SIG-M5 treated with dmso at 0.1 percent for 504 hours (cell line): ENCODE results near the gene NIM1K.
A peak's percentile ranks its signal among the peaks of the same experiment; 100 is the strongest.
"Not testable (repeated sequence)": the region's sequence is repeated elsewhere in the genome, so short reads cannot be mapped to it uniquely, and the experiment has no call there.

Experiments used
- DNase-seq: peaks from one replicate; lab custom pipeline; 2025; ENCODE audit not compliant: unreplicated experiment; lab: John Stamatoyannopoulos, UW

NIM1K gene

DNA sequence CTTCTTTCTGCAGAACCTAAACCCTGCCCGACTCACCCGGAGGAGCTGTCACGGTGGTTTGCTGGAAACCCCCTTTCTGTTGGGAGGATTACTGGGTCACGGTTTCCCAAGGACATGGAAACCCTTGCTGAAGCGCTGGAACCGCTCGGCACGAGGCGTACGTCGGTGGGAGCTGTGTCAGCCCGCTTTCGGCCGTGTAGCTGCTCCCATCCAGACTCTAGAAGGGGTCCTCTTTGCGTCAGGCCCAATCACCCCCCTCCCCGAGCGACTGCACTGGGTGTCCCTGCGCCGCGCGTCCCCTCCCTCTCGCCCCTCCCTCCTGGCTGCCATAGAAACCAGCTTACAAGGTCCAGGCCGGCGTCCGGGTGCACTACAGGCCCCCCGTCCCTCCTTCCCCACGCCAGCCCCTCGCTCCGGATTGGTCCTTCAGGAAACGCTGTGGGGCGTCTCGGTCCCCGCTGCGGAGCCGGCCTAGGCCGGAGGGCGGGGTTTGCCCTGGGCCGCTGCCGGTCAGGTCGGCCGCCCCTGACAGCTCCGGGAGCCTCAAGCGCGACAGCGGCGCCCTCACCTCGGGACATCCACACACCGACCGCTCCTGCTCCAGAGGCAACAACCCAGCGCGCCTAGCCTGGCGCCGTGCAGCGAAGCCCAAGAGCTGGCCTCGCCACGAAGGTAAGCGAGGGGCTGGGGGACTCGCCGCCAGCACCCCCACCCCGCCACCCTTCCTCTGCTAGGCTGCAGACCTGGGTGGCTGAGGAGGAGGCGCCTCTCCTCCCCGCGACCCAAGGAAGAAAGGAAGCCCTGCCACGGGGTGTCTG, at the start of gene NIM1K:
Gene NIM1K, plus strand, starts transcription at position 486 of the 818 bp plus-strand sequence. CDS start 53,551 bp downstream, outside the sequence.
- DNase-seq = no peak

DNA sequence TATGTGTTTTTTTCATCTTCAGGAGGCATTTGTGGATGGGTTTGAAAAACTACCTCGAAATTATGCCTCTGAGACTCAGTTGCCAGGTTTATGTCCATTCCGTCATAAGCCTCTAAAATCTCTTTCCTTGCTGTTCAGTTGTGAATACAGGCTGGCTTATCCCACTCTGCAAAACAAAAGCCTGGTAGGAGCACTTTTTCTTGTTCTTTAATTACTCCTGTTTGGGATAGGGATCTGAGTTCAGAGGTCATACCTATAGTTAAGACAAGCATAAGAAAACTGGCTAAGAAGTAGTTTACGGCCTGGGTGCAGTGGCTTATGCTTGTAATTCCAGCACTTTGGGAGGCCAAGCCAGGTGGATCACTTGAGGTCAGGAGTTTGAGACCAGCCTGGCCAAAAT, 47.0 kb upstream of the NIM1K start:
- DNase-seq = no peak

DNA sequence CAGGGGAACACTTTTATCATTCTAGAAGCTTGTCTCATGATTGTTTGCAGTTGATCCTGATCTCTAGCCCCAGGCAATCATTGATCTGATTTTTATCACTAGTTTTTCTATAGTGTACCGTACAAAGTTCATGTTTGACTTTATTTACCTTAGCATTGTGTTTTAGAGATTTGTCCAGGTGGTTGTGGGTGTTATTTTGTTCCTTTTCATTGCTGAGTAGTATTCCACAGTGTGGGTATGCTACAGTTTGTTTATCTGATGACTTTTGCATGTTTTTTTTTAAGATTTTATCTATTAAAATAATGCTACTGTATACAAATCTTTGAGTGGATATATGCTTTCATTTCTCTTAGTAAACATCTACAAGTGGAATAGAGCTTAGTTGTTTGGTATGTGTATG, 45.1 kb upstream of the NIM1K start:
- no peak for DNase-seq

DNA sequence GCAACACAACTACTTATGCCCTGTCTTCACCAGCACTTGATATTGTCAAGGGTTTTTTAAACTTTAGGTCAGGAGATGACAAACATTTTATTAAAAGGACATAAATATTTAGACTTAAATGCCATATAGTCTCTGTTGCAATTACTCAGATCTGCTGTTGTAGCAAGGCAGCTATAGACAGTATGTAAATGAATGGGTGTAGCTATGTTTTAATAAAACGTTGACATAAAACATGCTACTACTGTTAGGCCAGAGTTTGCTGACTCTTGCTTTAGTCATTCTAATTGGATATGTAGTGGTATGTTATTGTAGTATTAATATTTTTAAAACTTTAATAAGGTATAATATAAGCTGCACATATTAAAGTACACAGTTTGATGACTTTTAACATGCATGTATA, 43.6 kb upstream of the NIM1K start:
- DNase-seq = no peak

DNA sequence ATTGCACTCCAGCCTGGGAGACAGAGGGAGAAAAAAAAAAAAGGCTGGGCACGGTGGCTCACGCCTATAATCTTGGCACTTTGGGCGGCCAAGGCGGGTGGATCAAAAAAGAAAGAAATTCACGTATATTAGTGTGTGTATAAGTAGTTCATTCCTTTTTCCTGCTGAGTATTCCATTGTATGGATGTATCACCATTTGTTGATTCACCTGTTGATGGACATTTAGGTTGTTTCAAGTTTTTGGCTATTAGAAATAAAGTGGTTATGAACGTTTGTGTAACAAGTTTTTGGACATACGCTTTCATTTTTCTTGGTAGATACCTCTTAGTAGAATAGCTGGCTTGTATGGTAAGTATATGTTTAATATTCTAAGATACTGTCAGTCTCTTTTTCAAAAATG, 42.8 kb upstream of the NIM1K start:
- no peak for DNase-seq

DNA sequence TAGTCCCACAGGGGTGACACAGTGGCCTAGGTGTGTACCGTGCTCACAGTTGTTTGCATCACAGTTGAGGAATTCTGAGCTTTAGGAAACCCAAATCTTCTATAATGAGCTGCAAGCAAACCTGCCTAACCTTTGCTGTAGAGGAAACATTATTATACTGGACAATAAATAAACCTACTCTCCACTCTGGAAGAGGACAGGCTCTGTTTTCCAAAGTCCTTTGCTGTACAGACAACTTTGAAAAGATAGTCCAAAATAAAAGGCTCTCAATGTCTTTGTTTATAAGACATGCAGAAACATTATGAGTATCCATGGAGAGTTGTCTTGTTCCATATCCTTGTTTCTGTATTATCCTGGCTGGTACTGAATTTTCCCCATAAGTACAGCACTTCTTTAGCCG, 42.0 kb upstream of the NIM1K start:
- no peak for DNase-seq

DNA sequence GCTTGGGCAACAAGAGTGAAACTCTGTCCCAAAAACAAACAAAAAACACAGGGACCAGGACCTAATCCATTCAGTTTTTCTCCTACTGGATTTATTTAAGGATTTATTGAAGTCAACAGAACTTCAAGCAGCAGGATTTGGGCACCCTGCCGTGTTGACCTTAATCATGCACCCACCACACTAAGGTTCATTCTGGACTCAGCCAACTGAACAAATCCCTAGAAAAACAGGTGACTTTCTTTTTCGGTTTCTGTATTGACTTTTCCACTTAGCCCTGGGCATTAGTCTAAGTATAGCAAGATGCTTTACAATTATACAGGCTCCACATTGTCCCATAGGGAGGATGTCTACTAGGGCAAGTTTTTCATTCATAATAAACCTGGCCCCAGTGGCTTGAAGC, 41.3 kb upstream of the NIM1K start:
- DNase-seq = no peak

DNA sequence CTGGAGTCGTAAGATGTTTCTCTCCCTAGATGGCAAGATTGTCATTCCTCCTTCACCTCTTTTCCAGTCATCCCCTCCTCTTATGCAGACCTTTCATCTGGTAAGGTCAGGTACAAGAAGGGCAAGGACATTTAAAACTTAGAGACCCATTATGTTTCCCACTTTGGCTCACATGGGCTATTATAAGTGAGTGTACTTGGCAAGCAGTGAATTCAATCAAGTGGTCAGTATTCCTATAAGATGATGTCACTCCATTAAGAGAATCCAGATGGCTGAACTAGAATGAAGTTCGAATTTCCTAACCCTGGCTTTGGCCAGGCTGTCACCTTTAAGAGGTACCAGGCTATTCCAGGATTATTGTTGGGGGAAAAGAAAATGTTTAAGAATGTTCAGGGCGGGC, 39.1 kb upstream of the NIM1K start:
- no peak for DNase-seq

DNA sequence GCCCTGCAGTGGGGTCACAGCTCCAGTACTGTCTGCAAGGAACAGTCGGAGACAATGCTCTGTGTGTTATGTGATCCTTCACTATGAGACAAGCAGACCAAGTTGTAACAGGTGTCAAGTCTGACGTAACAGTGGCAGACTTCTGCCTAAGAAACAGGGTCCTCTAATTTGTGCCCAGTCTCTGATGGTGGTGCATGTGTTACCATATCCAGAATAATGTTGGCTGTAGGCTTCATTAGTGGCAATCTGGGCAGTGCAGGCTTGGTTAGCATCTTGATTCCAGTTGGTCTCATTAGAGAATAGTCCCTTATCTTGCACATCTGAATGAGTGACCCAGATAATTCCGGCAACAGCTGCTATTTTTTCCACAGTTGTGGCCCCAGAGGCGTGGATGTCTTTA, 37.6 kb upstream of the NIM1K start:
- DNase-seq = no peak

DNA sequence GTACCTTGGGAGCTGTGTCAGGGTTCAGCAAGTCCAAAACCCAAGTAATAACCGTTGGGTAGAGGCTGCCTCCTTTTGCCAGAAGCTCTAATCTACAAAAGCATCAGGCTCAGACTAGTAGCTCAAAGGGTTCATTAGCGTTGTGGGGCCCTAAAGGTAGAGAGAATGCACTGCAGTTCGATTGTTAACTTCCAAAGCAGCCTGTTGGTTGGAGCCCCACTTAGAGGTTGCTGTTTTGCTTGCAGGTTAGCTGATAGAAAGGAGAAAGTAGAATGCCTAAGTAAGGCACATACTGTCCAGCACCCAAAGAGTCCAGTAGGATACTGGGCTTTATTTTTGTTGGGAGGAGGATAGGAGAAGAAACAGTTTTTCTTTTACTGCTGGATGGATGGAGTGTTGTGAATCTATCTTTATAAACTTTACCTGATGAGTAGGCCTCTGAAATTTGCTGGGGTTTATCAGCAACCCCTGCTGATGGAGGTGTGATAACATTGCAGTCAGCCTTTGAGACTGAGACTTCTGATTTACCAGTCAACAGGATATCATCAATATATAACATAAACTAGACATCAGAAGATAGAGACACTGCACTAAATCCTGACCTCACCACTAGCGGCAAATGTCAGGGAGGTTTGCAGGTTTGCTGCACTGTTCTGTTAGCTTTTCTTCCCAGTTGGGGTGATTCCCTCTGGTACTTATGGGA, 36.5 kb upstream of the NIM1K start:
- DNase-seq = no peak

DNA sequence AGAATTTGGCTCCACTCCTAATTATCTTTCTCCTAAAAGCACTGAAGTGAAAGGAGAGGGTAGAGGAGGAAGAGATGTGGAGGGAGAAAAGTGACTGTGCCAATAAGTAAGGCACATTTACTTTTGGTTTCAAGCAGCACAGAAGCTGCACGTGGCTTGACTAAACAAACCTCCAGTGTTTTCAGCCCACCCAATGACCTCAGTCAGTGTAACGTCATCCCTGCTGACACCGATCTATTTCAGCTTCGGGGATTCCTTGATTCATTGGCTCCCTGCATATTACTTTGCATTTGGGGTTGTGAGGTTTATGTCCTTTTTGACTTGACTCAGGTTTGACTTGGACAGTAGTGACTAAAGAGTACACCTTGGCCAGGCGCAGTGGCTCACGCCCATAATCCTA, 35.6 kb upstream of the NIM1K start:
- DNase-seq = no peak

DNA sequence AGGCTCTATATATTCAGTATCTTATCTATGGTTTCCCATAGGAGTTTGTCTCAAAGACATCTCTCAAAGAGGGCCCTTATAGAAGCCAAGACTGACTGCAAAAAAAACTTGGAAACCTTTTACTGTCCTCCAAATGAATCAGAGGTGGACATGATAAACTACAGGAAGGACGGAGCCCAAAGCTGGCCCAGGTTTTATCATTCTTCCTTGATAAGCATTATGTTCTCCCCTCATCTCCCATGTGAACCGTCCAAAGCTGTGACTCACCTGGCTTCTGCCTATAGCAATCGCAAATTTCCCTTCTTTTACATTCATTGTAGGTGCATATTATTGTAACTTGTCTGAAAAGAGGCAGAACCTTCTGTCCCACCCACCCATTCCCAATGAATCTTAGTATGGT, 35.0 kb upstream of the NIM1K start:
- no peak for DNase-seq

DNA sequence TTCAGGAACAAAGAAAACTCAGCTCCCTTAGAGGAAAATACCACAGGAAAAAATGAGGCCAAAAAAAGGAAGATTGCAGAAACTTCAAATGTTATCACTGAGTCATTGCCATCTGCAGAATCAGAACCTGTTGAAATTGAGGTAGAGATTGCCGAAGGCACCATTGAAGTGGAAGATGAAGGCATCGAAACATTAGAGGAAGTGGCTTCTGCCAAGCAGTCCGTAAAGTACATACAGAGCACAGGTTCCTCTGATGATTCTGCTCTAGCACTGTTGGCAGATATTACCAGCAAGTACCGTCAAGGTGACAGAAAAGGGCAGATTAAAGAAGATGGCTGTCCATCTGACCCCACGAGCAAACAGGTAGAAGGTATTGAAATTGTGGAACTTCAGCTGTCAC, 30.8 kb upstream of the NIM1K start:
- DNase-seq = peak; percentile 76

DNA sequence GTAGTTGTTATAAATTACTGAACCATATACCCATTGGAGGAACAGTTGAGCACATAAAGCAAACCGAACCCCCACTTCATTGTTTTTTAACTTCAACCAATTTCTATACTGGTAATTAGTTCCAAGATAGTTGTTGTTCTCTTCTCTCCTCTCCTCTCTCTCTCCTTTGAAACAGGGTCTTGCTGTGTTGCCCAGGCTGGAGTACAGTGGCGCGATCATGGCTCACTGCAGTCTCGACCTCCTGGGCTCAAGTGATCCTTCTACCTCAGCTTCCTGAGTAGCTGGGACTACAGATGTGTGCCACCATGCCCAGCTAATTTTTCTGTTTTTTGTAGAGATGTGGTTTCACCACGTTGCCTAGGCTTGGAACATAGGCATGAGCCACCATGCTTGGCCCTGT, 27.2 kb upstream of the NIM1K start:
- not testable (repeated sequence) for DNase-seq

DNA sequence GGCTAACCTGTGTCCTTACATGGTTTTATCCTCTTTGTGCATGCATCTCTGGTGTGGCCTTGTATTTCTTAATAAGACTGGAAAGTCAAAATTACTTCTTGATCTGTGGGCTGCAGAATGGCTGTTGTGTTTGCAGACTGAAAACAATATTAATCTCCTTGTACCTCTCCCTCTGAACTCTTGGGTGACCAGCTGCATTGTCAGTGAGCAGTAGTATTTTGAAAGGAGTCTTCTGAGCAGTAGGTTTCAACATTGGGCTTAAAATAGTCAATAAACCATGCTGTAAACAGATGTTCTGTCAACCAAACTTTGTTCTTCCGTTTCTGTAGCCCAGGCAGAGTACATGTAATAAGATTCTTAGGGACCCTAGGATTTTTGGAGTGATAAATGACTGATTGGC, 26.7 kb upstream of the NIM1K start:
- no peak for DNase-seq

DNA sequence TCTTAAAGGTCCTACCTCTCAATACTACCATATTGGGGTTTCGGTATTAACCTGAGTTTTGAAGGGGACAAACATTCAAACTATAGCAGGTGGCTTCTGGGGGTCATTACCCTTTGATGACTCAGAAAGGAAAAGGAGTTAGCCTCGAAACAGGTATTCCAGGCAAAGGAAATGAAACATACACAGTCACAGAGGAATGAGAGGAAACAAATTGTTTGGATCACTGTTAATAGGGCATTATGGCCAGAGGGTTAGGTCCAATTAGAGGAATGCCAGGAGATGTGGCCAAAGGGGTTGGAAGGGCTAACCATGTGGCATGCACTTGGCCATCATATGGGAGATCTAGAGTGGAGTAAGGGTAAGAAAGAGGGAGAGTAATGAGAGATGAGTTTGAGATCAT, 23.9 kb upstream of the NIM1K start:
- no peak for DNase-seq

DNA sequence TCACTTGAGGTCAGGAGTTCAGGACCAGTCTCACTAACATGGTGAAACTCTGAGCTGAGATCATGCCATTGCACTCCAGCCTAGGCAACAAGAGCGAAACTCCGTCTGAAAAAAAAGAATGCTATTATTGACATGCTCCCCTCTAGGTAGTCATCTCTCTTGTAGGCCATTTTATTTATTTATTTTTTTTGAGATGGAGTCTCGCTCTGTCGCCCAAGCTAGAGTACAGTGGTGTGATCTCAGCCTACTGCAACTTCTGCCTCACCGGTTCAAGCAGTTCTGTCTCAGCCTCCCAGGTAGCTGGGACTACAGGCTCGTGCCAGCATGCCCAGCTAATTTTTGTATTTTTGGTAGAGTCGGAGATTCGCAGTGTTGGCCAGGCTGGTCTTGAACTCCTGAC, 20.6 kb upstream of the NIM1K start:
- DNase-seq = no peak

DNA sequence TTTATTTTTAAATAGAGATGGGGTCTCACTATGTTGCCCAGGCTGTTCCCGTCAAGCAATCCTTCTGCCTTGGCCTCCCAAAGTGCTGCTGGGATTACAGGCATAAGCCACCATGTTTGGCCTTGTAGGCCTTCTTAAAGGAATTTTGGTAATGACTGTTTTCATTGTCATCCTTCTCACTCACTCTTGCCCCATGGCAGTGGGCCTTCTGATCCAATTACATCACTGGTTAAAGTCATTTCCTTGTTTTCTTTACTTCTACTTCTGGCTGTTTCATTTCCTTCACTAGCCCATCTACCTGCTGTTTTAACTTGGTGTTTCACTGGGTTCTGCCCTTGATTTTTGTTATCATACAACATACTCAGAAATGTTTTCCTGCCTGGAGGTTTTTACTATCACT, 20.1 kb upstream of the NIM1K start:
- DNase-seq = peak; percentile 36

DNA sequence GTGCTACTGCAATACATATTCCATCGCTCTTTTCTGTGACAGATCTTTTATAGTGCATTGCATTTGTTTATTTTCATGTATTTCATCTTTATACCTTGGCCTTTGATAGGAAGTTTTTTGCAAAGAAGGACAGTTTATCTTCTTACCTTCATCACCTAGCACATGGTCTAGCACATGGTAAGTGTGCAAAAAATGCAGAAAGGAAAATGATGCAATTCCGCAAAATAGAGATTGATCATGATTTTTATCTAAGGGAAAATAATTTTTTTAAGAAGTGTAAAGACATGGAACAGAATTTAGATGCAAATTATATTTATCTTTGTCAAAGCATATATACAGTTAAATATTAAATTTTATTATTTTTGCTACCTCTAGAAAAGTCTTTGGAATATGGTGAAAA, 19.2 kb upstream of the NIM1K start:
- DNase-seq = no peak

DNA sequence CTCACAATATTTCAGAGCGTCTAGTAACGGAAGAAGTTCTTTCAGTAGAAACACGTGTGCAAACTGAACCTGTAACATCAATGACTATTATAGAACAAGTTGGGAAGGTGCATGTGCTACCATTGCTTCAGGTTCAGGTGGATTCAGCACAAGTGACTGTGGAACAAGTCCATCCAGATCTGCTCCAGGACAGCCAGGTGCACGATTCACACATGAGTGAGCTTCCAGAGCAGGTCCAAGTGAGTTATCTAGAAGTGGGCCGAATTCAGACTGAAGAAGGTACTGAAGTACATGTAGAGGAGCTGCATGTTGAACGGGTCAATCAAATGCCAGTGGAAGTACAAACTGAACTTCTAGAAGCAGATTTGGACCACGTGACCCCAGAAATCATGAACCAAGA, 17.4 kb upstream of the NIM1K start:
- DNase-seq = no peak

DNA sequence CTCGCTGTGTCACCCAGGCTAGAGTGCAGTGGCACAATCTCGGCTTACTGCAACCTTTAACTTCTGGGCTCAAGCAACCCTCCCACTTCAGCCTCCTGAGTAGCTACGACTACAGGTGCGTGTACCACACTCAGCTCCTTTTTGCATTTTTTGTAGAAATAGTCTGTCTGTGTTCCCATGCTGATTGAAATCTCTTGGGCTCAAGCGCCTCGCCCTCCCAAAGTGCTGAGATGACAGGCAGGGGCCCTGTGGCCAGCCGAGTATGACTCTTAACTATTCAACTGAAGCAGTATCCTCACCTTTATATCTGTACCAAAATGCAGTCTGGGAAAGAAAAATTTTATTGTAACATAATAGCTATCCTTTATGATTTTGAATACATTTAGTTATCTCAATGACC, 12.2 kb upstream of the NIM1K start:
- no peak for DNase-seq

DNA sequence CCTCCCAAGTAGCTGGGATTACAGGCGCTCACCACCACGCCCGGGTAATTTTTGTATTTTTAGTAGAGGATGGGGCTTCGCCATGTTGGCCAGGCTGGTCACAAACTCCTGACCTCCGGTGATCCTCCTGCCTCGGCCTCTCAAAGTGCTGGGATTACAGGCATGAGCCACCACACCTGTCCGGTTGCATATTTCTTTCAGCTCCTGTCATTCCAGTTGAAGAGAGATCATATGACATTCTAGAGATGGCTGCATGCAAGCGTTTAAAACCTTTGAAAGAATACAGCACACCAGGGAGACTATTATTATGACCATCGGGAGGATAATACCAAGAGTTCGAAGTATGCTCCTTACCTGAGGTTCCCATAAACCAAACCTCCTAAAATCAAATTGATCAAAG, 9.6 kb upstream of the NIM1K start:
- DNase-seq = no peak

DNA sequence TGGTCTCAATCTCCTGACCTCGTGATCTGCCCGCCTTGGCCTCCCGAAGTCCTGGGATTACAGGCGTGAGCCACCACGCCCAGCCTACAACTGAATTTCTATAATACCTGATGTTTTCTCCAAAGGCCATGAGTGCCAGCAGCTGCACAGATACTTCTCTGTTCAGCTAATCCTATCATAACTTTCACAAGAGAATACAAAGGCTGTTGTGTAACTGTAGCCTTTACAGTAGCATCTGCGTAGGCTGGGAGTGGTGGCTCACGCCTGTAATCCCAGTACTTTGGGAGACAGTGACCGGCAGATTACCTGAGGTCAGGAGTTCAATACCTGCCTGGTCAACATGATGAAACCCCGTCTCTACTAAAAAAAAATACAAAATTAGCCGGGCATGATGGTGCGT, 8.9 kb upstream of the NIM1K start:
- DNase-seq = not testable (repeated sequence)
